Fibroblast of skin of right quadriceps (primary cell): ENCODE results near the gene SEPTIN11.

ENCODE experiments used
- DNase-seq: peaks from one replicate; pipeline ENCODE4 v3.0.0-alpha.2; 2013

Gene SEPTIN11

GRCh38 chr4:76982638-76983584, 33.4 kb downstream of the SEPTIN11 start:
- no peak for DNase-seq

GRCh38 chr4:76984127-76984526, 34.6 kb downstream of the SEPTIN11 start:
- DNase-seq = peak; percentile 72

- DNase-seq = peak; percentile 100
Measured at GRCh38 chr4:76984788-76985211, 35.2 kb downstream of the SEPTIN11 start.

GRCh38 chr4:76987153-76987591, 37.6 kb downstream of the SEPTIN11 start:
- peak; percentile 99 for DNase-seq

- no peak for DNase-seq
Measured at GRCh38 chr4:76987685-76988084, 38.1 kb downstream of the SEPTIN11 start.

GRCh38 chr4:76989391-76990061, 40.0 kb downstream of the SEPTIN11 start:
- DNase-seq = no peak

- peak; percentile 95 for DNase-seq
Measured at GRCh38 chr4:76990288-76991080, 40.9 kb downstream of the SEPTIN11 start.

GRCh38 chr4:76991161-76991660, 41.7 kb downstream of the SEPTIN11 start:
- no peak for DNase-seq

GRCh38 chr4:76993787-76994641, 44.5 kb downstream of the SEPTIN11 start:
- no peak for DNase-seq

- DNase-seq = no peak
Measured at GRCh38 chr4:76995776-76996175, 46.2 kb downstream of the SEPTIN11 start.

- no peak for DNase-seq
Measured at GRCh38 chr4:76996445-76996844, 46.9 kb downstream of the SEPTIN11 start.

GRCh38 chr4:76997077-76997476, 47.5 kb downstream of the SEPTIN11 start:
- no peak for DNase-seq

GRCh38 chr4:76997532-76997931, 48.0 kb downstream of the SEPTIN11 start:
- DNase-seq = no peak

- peak; percentile 90 for DNase-seq
Measured at GRCh38 chr4:76998251-76998901, 48.8 kb downstream of the SEPTIN11 start.
